ENCODE data around the gene TEX101.

Gene TEX101

DNA sequence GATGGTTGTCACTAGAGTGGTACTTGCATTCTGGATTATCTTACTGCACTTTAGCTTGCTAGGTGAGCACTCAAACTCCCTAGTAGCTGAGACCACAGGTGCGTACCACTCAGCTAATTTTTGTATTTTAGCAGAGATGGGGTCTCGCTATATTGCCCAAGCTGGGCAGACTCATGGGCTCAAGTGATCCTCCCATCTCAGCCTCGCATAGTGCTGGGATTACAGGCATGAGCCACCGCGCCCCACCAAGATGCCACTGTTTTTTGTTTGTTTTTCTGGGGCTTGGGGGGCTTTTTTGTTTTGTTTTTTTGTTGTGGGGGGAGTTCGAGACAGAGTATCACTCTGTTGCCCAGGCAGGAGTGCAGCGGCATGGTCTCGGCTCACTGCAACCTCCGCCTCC, 33.0 kb downstream of the TEX101 start:
- peak overlapping the region; percentile 46 for H3K27ac ChIP-seq
- TF ChIP-seq, protein P1, sequence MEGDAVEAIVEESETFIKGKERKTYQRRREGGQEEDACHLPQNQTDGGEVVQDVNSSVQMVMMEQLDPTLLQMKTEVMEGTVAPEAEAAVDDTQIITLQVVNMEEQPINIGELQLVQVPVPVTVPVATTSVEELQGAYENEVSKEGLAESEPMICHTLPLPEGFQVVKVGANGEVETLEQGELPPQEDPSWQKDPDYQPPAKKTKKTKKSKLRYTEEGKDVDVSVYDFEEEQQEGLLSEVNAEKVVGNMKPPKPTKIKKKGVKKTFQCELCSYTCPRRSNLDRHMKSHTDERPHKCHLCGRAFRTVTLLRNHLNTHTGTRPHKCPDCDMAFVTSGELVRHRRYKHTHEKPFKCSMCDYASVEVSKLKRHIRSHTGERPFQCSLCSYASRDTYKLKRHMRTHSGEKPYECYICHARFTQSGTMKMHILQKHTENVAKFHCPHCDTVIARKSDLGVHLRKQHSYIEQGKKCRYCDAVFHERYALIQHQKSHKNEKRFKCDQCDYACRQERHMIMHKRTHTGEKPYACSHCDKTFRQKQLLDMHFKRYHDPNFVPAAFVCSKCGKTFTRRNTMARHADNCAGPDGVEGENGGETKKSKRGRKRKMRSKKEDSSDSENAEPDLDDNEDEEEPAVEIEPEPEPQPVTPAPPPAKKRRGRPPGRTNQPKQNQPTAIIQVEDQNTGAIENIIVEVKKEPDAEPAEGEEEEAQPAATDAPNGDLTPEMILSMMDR (conservative IDR thresholded peaks at IDR 0.05) = no peak

DNA sequence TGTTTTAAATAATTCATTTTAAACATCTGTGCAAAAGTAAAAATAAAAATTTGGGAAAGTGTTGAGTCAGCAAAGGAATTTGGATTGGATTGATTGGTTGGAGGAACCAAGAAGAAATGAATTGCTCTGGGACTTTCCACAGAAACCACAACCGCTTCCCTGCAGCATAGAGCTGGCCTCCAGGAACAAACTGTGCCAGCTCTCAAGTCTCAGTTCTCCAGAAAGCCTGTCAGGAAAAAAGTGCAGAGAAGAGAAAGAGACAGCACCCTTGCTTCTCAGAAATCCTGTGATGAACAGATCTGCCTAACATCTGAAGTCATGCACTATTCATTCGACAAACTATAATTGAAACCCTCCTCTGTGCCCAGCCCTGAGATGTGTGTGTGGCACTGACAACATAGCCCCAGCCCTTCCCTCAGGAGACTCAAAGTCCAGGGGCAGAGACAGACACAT, 35.9 kb downstream of the TEX101 start:
- TF ChIP-seq, protein P1 (conservative IDR thresholded peaks at IDR 0.05) = no peak

DNA sequence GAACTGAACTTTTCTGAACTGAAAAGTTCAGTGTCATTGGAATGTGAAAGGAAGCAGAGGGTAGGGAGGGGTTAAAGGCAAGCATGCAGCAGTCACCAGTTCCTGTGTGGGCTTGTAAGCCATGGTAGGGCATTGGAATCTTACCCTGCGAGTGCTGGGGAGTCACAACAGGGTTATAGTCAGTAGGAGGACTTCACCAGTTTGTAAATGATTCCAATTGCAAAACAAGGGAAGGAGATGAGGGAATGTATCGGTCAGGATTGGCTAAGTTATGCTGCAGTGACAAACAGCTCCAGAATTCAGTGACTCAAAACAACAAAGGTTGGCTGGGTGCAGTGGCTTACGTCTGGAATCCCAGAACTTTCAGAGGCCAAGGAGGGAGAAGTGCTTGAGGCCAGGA, 37.9 kb downstream of the TEX101 start:
- peak overlapping the region; percentile 99; the same call in 1 of the 2 replicates for H3K27ac ChIP-seq
- TF ChIP-seq, protein P1 (conservative IDR thresholded peaks at IDR 0.05) = no peak

More for the DNA sequence above, 35.9 kb downstream of the TEX101 start:
- no peak overlapping the region; the same call in 1 of the 2 replicates for H3K27ac ChIP-seq

DNA sequence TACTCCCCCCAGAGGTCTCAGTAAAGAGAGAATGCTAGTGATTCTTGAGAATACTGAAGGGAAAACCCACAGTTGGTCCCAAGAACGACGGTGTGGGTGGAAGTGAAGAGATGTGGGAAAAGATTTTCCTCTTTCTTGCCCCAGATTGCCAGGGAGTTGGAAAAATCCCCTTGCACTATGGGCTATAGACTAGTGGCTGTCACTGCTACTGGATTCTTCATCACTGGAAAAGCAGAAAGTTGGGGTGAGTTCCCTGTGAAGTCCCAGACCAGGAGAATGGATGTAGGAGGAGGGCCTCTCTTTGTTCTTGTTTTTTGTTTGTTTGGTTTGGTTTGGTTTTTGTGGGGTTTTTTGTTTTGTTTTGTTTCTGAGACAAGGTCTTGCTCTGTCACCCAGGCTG, 39.3 kb downstream of the TEX101 start:
- peak overlapping the region; percentile 99 for H3K27ac ChIP-seq

DNA sequence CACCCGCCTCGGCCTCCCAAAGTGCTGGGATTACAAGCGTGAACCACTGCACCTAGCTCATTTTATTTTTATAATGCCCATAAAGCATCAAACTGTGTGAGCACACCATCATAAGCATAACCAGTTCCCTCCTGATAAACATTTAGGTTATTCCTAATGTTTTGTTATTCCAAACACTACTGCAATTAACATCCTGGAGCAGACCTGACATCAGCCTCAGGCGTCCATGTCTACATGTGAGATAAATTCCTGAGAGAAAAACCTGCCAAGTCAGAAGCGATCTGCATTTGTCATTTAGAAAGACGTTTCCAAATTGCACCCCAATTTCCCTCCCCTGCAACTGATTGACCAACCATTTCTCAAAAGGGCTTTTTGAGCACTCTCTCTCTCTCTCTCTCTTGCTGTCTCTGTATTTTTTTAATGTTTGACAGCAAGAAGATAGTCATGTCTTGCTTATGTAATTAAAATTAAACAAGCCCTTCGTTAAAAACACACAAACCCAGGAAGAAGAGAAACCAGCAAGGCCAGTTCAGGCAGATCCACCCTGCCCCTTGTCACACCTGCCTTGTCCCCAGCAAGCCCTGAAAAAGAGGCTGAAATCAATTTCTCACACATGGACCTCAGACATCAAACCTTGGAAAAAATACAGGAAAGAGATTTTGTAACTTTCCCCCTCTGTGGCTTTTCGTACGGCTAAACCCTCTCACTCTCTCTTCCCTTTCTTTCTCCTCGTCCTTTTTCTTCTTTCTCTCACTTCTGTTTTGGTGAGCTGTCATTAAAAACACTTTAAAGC, 40.8 kb downstream of the TEX101 start:
- TF ChIP-seq, protein P1 (conservative IDR thresholded peaks at IDR 0.05) = no peak
- peak overlapping the region; percentile 99 for H3K27ac ChIP-seq

More for the DNA sequence above, 39.3 kb downstream of the TEX101 start:
- TF ChIP-seq, protein P1 (conservative IDR thresholded peaks at IDR 0.05) = no peak

DNA sequence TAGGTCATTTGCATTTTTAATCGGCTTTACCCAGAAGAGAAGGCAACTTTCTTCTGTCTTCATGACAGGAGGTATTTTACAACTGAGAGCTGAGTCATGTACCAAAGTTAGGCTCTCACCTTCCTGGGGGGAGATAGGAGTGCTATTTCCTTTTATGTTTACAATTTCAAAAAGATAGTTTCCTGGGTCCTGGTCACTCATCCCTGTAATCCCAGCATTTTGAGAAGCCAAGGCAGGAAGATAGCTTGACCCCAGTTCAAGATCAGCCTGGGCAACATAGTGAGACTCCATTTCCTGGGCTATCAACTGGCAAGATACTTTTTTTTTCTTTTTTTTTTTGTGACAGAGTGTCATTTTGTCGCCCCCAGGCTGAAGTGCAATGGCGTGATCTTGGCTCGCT, 43.1 kb downstream of the TEX101 start:
- TF ChIP-seq, protein P1 (conservative IDR thresholded peaks at IDR 0.05) = no peak

DNA sequence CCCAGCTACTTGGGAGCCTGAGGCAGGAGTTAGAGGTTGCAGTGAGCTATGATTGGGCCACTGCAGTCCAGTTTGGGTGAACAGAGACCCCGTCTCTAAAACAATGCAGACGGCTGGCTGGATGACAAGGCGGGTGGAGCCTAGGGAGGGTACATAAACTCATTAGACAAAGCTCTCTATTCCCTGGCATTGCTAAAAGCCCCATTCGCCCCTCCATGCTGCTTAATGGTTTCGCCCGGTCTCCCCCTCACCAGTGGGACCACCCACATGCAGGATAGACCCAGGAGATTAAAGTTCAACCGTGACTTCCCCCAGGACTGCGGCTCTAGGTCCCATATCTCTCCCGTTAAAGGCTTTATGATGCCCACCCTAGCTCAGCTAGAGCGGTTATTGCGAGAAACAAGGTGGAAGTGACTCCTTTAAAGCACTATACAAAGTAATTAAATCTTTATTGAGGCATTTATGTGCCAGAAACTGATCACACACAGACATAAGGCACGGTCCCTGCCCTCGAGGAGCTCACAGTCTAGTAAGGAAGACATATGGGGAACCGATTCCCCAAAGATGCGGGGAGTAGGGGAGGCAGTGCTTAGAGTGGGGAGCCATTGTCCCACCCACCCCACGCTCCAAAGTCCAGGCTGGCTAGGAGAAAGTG, 45.8 kb downstream of the TEX101 start:
- no peak overlapping the region for H3K27ac ChIP-seq
- TF ChIP-seq, protein P1 (conservative IDR thresholded peaks at IDR 0.05) = no peak

More for the DNA sequence above, 43.1 kb downstream of the TEX101 start:
- H3K27ac ChIP-seq = peak overlapping the region; percentile 99

Data from VCaP (cell line).